Measurements from ENCODE around the gene TMEM161A.

- TF ChIP-seq, protein P1, sequence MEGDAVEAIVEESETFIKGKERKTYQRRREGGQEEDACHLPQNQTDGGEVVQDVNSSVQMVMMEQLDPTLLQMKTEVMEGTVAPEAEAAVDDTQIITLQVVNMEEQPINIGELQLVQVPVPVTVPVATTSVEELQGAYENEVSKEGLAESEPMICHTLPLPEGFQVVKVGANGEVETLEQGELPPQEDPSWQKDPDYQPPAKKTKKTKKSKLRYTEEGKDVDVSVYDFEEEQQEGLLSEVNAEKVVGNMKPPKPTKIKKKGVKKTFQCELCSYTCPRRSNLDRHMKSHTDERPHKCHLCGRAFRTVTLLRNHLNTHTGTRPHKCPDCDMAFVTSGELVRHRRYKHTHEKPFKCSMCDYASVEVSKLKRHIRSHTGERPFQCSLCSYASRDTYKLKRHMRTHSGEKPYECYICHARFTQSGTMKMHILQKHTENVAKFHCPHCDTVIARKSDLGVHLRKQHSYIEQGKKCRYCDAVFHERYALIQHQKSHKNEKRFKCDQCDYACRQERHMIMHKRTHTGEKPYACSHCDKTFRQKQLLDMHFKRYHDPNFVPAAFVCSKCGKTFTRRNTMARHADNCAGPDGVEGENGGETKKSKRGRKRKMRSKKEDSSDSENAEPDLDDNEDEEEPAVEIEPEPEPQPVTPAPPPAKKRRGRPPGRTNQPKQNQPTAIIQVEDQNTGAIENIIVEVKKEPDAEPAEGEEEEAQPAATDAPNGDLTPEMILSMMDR (IDR thresholded peaks at IDR 0.05 in 8 of 11, conservative IDR thresholded peaks at IDR 0.05 in 3 of 11) = no peak
- no peak for TF ChIP-seq POLR2AphosphoS5 (IDR thresholded peaks at IDR 0.05)
- no peak for TF ChIP-seq POLR2A (IDR thresholded peaks at IDR 0.05)
Measured at GRCh38 chr19:19157808-19158207, 19.5 kb upstream of the TMEM161A start.
